Body of pancreas (tissue), 4 donors: ENCODE results near the gene CHI3L2. TPM values are rescaled to one million over a fixed set of nuclear protein-coding genes. Genes with fewer than 3 reads are reported as not detected.

Experiments
- ATAC-seq: fragments of 150-250 bp; one replicate; pipeline ENCODE4 v1.9.1; 2016
- DNase-seq, 4 donors: peaks; one replicate each; pipeline ENCODE4 v3.0.0-alpha.2; 2019
- H3K27ac ChIP-seq, 4 donors: fragments of 200-600 bp; sonication (generic); 1 replicate in 3 of 4; 2 replicates in 1 of 4; pipeline versions ENCODE4 v1.5.1 to v1.6.1; 2016 to 2019; ENCODE audit warnings: mild to moderate bottlenecking in 1 of 4, mixed read lengths in 1 of 4, moderate library complexity in 1 of 4
- H3K27me3 ChIP-seq, 2 donors: fragments of 200-600 bp; sonication (generic); one replicate each; pipeline ENCODE4 v1.6.0; 2016; ENCODE audit warnings: mild to moderate bottlenecking in 1 of 2
- H3K36me3 ChIP-seq, 2 donors: fragments of 200-600 bp; sonication (generic); replicated peaks in 1 of 2; 2 replicates each; pipeline ENCODE4 v1.5.1; 2016; ENCODE audit warnings: low read depth in 2 of 2; ENCODE audit not compliant: insufficient read depth in 1 of 2
- H3K4me1 ChIP-seq: fragments of 200-600 bp; sonication (generic); one replicate; pipeline ENCODE4 v1.6.0; 2016
- H3K4me3 ChIP-seq, 2 donors: fragments of 200-600 bp; sonication (generic); 1 replicate in 1 of 2; 2 replicates in 1 of 2; pipeline ENCODE4 v1.5.1; 2016 to 2019
- H3K9me3 ChIP-seq, 3 donors: fragments of 200-600 bp; sonication (generic); 1 replicate in 2 of 3; 2 replicates in 1 of 3; pipeline ENCODE4 v1.5.1; 2016
- CTCF ChIP-seq, 7 experiments: fragments of 450-650 bp in 4 of 7; fragments of 200-600 bp in 3 of 7; sonication (generic) in 3 of 7; IDR thresholded peaks; one replicate each; pipeline ENCODE4 v1.5.1; 2016 to 2019; ENCODE audit warnings: antibody characterized with exemption in 7 of 7
- POLR2A ChIP-seq, 3 donors: fragments of 450-650 bp; IDR thresholded peaks; one replicate each; pipeline ENCODE4 v1.6.1; 2016; ENCODE audit warnings: antibody characterized with exemption in 3 of 3, mild to moderate bottlenecking in 2 of 3
- WGBS, 2 donors: methylation state at CpG; one replicate each; pipeline ENCODE4 v1.1.5; 2017; 5-methylcytosine and 5-hydroxymethylcytosine counted together
- intact Hi-C: fragments of 100-400 bp; cut with DNase I; formaldehyde crosslinking; loops from one replicate; pipeline ENCODE4 v1.15.1; 2023
- total RNA-seq, 2 donors: library from RNA; depleted of rRNA; stranded (reverse); fragments of >200 nt; gene quantifications; one replicate each; pipeline ENCODE4 v1.1.0, GENCODE V29; 2016

The CHI3L2 gene
- total RNA-seq, 2 donors from 2014 or later: not detected

DNA sequence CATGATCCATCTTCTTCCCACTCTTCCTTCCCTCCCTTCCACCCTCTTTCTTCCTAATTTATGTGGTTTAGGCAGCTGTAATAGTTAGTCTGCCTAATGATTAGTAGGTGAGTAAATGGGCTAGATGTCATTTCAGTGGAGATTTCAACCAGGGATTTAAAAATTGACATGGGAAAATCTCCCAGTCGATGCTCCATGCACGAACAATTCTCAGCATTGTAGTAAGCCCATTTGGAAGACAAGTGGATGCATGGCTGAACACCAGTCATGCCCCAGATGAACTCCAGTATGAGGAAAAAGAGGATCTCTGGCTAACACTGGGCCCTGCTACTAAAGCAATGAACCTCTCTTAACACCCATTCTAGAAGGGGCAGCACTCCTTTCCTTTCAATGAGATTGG is 25.3 kb downstream of the CHI3L2 start:
- Histone ChIP-seq H3K9me3 (no peaks in the 10 kb centered on the region), H3K4me3 (no peak overlapping the region), H3K36me3 (no peaks in the 10 kb centered on the region), H3K27ac (no peak overlapping the region), H3K27me3 (no peaks in the 10 kb centered on the region), H3K4me1 (no peaks in the 10 kb centered on the region)
- WGBS, 2 donors: 79 to 93% methylated on average over 2 of the region's 2 CpGs
- DNase-seq: no peak
- ATAC-seq: no peak
- TF ChIP-seq CTCF (IDR thresholded peaks at IDR 0.05) (no peak), POLR2A (IDR thresholded peaks at IDR 0.05) (no peak)
- intact Hi-C loops: no loop called here

- Histone ChIP-seq H3K36me3 (no peaks in the 10 kb centered on the region), H3K27ac (no peak overlapping the region), H3K4me3 (no peak overlapping the region), H3K9me3 (no peaks in the 10 kb centered on the region), H3K4me1 (no peaks in the 10 kb centered on the region), H3K27me3 (no peaks in the 10 kb centered on the region)
- intact Hi-C loops: no loop called here
- ATAC-seq: no peak
- 57 to 71% methylated on average over 1 of the region's 1 CpG for WGBS, 2 donors
- no peak for DNase-seq
- TF ChIP-seq POLR2A (IDR thresholded peaks at IDR 0.05) (no peak), CTCF (IDR thresholded peaks at IDR 0.05) (no peak)
Measured at GRCh38 chr1:111253876-111254275, 26.4 kb downstream of the CHI3L2 start.

- Histone ChIP-seq H3K4me3 (no peak overlapping the region), H3K9me3 (no peaks in the 10 kb centered on the region), H3K27ac (no peak overlapping the region), H3K36me3 (no peaks in the 10 kb centered on the region), H3K4me1 (no peaks in the 10 kb centered on the region), H3K27me3 (no peaks in the 10 kb centered on the region)
- intact Hi-C loops: no loop called here
- WGBS, 2 donors: 70 to 73% methylated on average over 8 of the region's 8 CpGs
- DNase-seq (no peak), ATAC-seq (no peak)
- TF ChIP-seq POLR2A (IDR thresholded peaks at IDR 0.05) (no peak), CTCF (IDR thresholded peaks at IDR 0.05) (no peak)
Measured at GRCh38 chr1:111256988-111257658, 29.6 kb downstream of the CHI3L2 start.

DNA sequence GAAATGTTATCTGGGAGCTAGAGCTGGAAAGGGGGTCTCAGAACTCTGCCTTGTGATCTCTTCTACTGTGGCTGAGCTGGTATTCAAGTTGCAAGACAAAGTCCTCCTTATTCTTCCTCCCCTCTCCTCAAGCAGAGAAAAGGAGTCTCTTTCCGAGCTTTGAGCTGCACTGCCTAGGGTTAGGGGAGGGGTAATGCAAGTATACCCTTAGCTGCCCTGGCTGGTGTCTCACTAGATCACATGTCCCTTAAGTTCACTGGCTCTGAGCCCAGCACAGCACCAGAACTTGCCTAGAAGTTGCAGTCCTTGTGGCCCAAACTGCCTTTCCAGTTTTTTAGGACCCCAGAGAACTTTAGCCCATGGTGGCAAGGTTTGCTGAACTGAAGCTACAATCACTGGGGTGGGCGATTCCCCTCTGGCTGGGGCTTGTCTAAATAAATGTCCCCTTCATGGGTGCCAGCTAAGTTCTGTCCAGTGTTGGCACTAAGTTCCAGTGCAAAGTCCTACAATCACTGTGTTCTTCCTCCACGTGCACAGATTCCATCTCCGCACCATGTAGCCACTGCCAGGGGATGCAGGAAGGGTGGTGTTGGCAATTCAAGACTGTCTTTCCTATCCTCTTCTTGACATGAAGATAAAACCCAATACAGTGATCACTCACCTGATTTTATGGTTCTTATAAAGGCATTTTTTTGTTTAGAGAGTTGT is 40.4 kb downstream of the CHI3L2 start:
- DNase-seq (no peak), ATAC-seq (no peak)
- 67 to 69% methylated on average over 4 of the region's 4 CpGs for WGBS, 2 donors
- H3K4me3 ChIP-seq: no peak overlapping the region
- intact Hi-C loops: no loop called here
- peaks cover 10% of the 10 kb centered on the region for H3K4me1 ChIP-seq
- TF ChIP-seq CTCF (IDR thresholded peaks at IDR 0.05): no peak
- TF ChIP-seq POLR2A (IDR thresholded peaks at IDR 0.05): no peak
- H3K27ac ChIP-seq: no peak overlapping the region
- peaks cover 0 to 11% of the 10 kb centered on the region in 2 donors for H3K27me3 ChIP-seq
- H3K9me3 ChIP-seq: no peaks in the 10 kb centered on the region
- no peaks in the 10 kb centered on the region for H3K36me3 ChIP-seq
